ENCODE measurements around the gene SS18L1.

The SS18L1 gene

GRCh38 chr20:62205618-62206387 is 62.2 kb downstream of the SS18L1 start:
- no peak for FAIRE-seq
- no peak for DNase-seq (ENCODE audit: insufficient read length, low spot score)
- TF ChIP-seq POU2F2 (IDR thresholded peaks at IDR 0.05; ENCODE audit: low read depth, low read length) (no peak), POLR2AphosphoS5 (IDR thresholded peaks at IDR 0.05; ENCODE audit: low read depth, low read length) (no peak), POLR2A (IDR thresholded peaks at IDR 0.05; ENCODE audit: low read depth, low read length) (no peak), SPI1 (IDR thresholded peaks at IDR 0.05; ENCODE audit: low read depth, low read length) (no peak), PAX5 (IDR thresholded peaks at IDR 0.05; ENCODE audit: insufficient read depth, low read length, severe bottlenecking) (no peak), TAF1 (IDR thresholded peaks at IDR 0.05; ENCODE audit: low read depth, low read length) (no peak)

- DNase-seq (ENCODE audit: insufficient read length, low spot score) (no peak), FAIRE-seq (no peak)
- TF ChIP-seq PAX5 (IDR thresholded peaks at IDR 0.05; ENCODE audit: insufficient read depth, low read length, severe bottlenecking) (no peak), POLR2A (IDR thresholded peaks at IDR 0.05; ENCODE audit: low read depth, low read length) (no peak), POU2F2 (IDR thresholded peaks at IDR 0.05; ENCODE audit: low read depth, low read length) (no peak), SPI1 (IDR thresholded peaks at IDR 0.05; ENCODE audit: low read depth, low read length) (no peak), POLR2AphosphoS5 (IDR thresholded peaks at IDR 0.05; ENCODE audit: low read depth, low read length) (no peak), TAF1 (IDR thresholded peaks at IDR 0.05; ENCODE audit: low read depth, low read length) (no peak)
Observed at GRCh38 chr20:62206388-62206775, 62.8 kb downstream of the SS18L1 start.

DNA sequence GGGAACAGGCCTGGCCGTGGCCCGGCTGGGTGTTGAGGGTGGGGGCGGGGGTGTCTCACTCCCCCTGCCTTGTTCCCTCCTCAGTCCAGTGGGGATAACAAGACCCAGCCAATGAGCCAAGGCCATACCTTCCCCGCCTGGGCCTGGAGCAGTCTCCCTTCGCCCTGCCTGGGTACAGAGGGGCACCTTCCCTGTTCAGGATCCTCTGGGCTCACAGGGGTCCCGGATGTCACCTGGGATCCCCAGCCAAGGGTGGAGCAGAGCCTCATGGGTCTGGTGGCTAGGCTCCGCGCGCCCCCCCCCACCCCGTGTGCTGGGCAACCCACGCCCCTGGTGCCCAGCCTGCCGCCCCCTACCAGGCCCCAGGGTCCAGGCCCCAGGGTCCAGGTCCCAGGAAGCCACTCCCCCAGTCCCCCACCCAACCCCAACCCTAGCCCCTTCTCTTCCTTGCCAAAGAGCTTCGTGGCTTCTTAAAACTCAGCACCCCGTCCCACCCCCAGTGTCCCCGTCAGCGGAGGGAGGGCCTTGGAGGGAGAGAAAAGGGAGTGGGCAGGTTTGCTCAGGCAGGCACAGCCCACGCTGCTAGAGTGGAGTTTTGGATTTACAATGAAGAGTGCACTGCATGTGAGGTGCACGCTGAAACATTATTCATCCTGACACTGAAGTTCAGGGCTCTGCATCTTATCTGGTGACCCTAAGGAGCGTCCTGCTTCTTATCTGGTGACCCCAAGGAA is 64.7 kb downstream of the SS18L1 start:
- TF ChIP-seq POLR2AphosphoS5 (IDR thresholded peaks at IDR 0.05; ENCODE audit: low read depth, low read length) = no peak
- no peak for TF ChIP-seq POLR2A (IDR thresholded peaks at IDR 0.05; ENCODE audit: low read depth, low read length)
- no peak for TF ChIP-seq SPI1 (IDR thresholded peaks at IDR 0.05; ENCODE audit: low read depth, low read length)
- TF ChIP-seq POU2F2 (IDR thresholded peaks at IDR 0.05; ENCODE audit: low read depth, low read length) = no peak
- no peak for TF ChIP-seq TAF1 (IDR thresholded peaks at IDR 0.05; ENCODE audit: low read depth, low read length)
- TF ChIP-seq PAX5 (IDR thresholded peaks at IDR 0.05; ENCODE audit: insufficient read depth, low read length, severe bottlenecking) = no peak
- DNase-seq (ENCODE audit: insufficient read length, low spot score) (no peak), FAIRE-seq (no peak)

GRCh38 chr20:62208795-62209755 is 65.5 kb downstream of the SS18L1 start:
- TF ChIP-seq POU2F2 (IDR thresholded peaks at IDR 0.05; ENCODE audit: low read depth, low read length) (no peak), POLR2A (IDR thresholded peaks at IDR 0.05; ENCODE audit: low read depth, low read length) (no peak), POLR2AphosphoS5 (IDR thresholded peaks at IDR 0.05; ENCODE audit: low read depth, low read length) (no peak), PAX5 (IDR thresholded peaks at IDR 0.05; ENCODE audit: insufficient read depth, low read length, severe bottlenecking) (no peak), SPI1 (IDR thresholded peaks at IDR 0.05; ENCODE audit: low read depth, low read length) (no peak), TAF1 (IDR thresholded peaks at IDR 0.05; ENCODE audit: low read depth, low read length) (no peak)
- DNase-seq (ENCODE audit: insufficient read length, low spot score) (no peak), FAIRE-seq (no peak)

DNA sequence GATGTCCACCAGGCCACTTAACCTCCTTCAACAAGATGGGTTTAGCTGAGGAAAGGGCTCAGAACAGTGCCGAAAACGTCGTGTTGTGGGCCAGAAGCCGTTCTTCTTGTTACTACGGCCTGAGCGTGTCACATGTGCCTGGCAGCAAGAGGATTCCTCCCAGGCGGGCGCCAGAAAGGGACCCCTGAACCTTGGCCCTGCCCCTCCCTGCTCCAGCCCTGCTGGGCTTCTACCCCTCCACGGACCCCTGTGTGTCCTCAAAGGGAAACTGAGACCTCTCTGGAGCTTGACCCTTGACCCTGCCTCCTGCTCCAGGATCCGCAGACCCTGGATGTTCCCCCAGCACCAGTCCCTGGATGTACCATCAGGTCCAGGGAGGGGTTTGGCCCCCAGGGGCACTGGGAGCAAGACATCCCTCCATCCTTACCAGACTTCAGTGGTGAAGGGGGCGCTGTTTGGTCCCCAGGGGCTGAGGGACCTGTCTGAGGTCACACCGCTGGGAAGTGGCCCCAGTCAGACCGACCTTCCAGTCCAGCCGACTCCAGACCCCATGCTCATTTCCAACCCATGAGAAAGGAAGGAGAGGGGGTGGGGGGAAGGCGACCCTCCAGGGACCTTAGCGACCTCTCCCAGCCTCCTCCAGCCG is 66.4 kb downstream of the SS18L1 start:
- TF ChIP-seq POLR2A (IDR thresholded peaks at IDR 0.05; ENCODE audit: low read depth, low read length) = no peak
- TF ChIP-seq TAF1 (IDR thresholded peaks at IDR 0.05; ENCODE audit: low read depth, low read length) = no peak
- DNase-seq (ENCODE audit: insufficient read length, low spot score) = no peak
- no peak for FAIRE-seq

DNA sequence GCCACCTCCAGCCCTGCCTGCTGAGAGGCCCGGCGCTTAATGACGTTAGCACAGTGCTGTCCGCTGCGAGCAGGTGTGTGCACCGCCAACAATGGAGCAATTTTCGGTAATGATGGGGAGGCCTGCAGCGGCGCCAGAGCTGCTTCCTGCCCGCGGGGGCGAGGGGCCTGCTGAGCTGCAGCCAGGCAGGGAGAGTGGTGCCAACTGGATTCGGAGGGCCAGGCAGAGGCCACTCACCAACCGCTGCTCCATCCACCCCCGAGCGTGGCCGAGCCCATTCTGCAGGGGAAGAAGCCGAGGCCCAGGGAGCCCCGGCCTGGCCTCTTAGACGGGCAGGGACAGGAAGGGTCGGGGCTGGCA is 66.9 kb downstream of the SS18L1 start:
- TF ChIP-seq POLR2A (IDR thresholded peaks at IDR 0.05; ENCODE audit: low read depth, low read length) (no peak), SPI1 (IDR thresholded peaks at IDR 0.05; ENCODE audit: low read depth, low read length) (no peak), POLR2AphosphoS5 (IDR thresholded peaks at IDR 0.05; ENCODE audit: low read depth, low read length) (no peak), TAF1 (IDR thresholded peaks at IDR 0.05; ENCODE audit: low read depth, low read length) (no peak), PAX5 (IDR thresholded peaks at IDR 0.05; ENCODE audit: insufficient read depth, low read length, severe bottlenecking) (no peak), POU2F2 (IDR thresholded peaks at IDR 0.05; ENCODE audit: low read depth, low read length) (no peak)
- DNase-seq (ENCODE audit: insufficient read length, low spot score) (no peak), FAIRE-seq (no peak)

- no peak for DNase-seq (ENCODE audit: insufficient read length, low spot score)
- no peak for FAIRE-seq
- TF ChIP-seq POLR2AphosphoS5 (IDR thresholded peaks at IDR 0.05; ENCODE audit: low read depth, low read length) (no peak), POLR2A (IDR thresholded peaks at IDR 0.05; ENCODE audit: low read depth, low read length) (no peak), POU2F2 (IDR thresholded peaks at IDR 0.05; ENCODE audit: low read depth, low read length) (no peak), TAF1 (IDR thresholded peaks at IDR 0.05; ENCODE audit: low read depth, low read length) (no peak), SPI1 (IDR thresholded peaks at IDR 0.05; ENCODE audit: low read depth, low read length) (no peak), PAX5 (IDR thresholded peaks at IDR 0.05; ENCODE audit: insufficient read depth, low read length, severe bottlenecking) (no peak)
Observed at GRCh38 chr20:62211216-62211615, 67.6 kb downstream of the SS18L1 start.

GRCh38 chr20:62211769-62212288 is 68.3 kb downstream of the SS18L1 start:
- FAIRE-seq (no peak), DNase-seq (ENCODE audit: insufficient read length, low spot score) (no peak)
- no peak for TF ChIP-seq POLR2A (IDR thresholded peaks at IDR 0.05; ENCODE audit: low read depth, low read length)
- no peak for TF ChIP-seq TAF1 (IDR thresholded peaks at IDR 0.05; ENCODE audit: low read depth, low read length)
- no peak for TF ChIP-seq PAX5 (IDR thresholded peaks at IDR 0.05; ENCODE audit: insufficient read depth, low read length, severe bottlenecking)
- no peak for TF ChIP-seq POLR2AphosphoS5 (IDR thresholded peaks at IDR 0.05; ENCODE audit: low read depth, low read length)
- no peak for TF ChIP-seq POU2F2 (IDR thresholded peaks at IDR 0.05; ENCODE audit: low read depth, low read length)
- no peak for TF ChIP-seq SPI1 (IDR thresholded peaks at IDR 0.05; ENCODE audit: low read depth, low read length)
